GM12891 (cell line): ENCODE measurements around the gene CSRNP2.

ENCODE experiments used
- POLR2A ChIP-seq: IDR thresholded peaks from 2 replicates; pipeline ENCODE4 v1.6.1; 2011; ENCODE audit warnings: low read depth, low read length, control low read depth
- POLR2AphosphoS5 ChIP-seq: IDR thresholded peaks from 2 replicates; pipeline ENCODE4 v1.6.1; 2011; ENCODE audit warnings: low read depth, low read length, control low read depth
- SPI1 ChIP-seq: IDR thresholded peaks from 2 replicates; pipeline ENCODE4 v1.6.1; 2011; ENCODE audit warnings: low read depth, low read length, control low read depth
- TAF1 ChIP-seq: IDR thresholded peaks from 2 replicates; pipeline ENCODE4 v1.6.1; 2011; ENCODE audit warnings: low read depth, low read length, control low read depth

- TF ChIP-seq POLR2A (no peak), SPI1 (no peak), POLR2AphosphoS5 (no peak), TAF1 (no peak)
These were observed 70.7 kb downstream of the CSRNP2 start for GRCh38 chr12:51012570-51013236.
